GM18507 (cell line): ENCODE data around the gene LARGE1.

Experiments
- DNase-seq: peaks from one replicate; pipeline ENCODE4 v3.0.0; 2011; ENCODE audit warnings: low read depth; ENCODE audit not compliant: insufficient read length; ENCODE audit errors: extremely low spot score
- FAIRE-seq: peaks from 2 replicates; lab custom pipeline; 2011; peaks lifted over from hg19 to GRCh38; lab: Jason Lieb, UNC

LARGE1 gene

GRCh38 chr22:33653532-33654063 is 266.7 kb downstream of the LARGE1 start:
- DNase-seq (no peak), FAIRE-seq (no peak)

DNA sequence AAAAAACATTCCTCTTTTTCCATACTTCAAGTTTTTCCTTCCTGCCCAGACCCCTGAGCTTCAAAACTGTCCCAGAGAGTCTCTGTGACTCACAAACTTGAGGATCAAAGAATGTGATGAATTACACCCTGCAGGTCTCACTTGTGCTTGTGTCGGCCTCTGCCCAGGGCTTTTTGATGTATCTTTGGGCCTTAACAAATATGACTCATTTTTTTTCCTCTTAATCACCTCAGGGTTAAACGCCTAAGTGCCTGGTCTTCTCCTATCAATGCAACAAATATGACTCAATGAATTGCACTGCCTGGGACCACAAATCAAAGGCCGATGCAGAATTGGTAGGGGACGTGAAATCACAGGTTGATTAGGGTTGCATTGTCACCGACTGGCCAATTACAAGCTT is 267.7 kb downstream of the LARGE1 start:
- FAIRE-seq (no peak), DNase-seq (no peak)

DNA sequence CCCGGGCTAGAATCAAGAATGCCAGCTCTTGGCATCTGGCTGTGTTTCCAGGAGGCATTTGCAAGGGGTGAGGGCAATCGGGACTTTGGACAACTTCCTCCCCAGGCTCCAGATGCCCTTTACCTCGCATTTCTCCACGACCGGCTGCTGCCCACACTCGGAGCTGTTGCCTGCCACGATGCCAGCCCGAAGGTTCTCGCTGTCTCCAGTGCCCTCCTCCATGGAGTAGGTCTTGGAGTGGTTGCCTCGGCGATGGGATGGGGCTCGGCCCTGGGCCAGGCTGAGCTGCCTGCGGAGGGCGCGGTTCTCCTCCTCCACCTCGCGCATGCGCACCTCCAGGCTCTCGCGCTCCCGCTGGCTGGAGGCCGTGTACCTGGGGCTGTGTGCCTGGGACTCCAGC is 270.0 kb downstream of the LARGE1 start:
- FAIRE-seq, result no peak

DNA sequence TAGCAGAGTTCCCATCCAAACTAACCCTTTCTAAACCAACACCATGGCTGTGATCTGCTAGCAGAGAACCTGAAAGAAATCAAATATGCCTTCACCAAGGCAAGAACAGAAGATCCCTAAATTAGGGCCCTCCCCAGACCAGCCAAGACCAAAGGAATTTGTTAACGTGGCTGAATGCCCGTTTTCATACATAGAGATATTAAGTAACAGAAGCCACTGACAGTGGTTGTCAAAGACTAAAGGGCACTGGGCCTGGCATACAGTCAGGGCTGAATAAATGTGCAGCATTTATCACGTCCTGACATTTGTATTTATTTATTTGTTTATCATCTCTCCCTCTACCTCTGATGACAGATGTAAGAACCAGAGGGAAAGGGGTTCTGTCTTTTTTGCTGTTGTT is 271.8 kb downstream of the LARGE1 start:
- FAIRE-seq, result no peak

More for the DNA sequence above, 270.0 kb downstream of the LARGE1 start:
- no peak for DNase-seq

DNA sequence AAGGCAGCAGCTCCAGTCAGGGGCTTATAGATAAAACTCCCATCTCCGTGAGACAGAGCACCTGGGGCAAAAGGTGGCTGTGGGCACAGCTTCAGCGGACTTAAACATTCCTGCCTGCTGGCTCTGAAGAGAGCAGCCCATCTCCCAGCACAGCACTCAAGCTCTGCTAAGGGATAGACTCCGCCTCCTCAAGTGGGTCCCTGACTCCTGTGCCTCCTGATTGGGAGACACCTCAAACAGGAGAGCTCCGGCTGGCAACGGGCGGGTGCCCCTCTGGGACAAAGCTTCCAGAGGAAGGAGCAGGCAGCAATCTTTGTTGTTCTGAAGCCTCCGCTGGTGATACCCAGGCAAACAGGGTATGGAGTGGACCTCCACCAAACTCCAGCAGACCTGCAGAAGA is 279.4 kb downstream of the LARGE1 start:
- FAIRE-seq, result no peak
- DNase-seq, result no peak

More for the DNA sequence above, 271.8 kb downstream of the LARGE1 start:
- DNase-seq, result no peak

DNA sequence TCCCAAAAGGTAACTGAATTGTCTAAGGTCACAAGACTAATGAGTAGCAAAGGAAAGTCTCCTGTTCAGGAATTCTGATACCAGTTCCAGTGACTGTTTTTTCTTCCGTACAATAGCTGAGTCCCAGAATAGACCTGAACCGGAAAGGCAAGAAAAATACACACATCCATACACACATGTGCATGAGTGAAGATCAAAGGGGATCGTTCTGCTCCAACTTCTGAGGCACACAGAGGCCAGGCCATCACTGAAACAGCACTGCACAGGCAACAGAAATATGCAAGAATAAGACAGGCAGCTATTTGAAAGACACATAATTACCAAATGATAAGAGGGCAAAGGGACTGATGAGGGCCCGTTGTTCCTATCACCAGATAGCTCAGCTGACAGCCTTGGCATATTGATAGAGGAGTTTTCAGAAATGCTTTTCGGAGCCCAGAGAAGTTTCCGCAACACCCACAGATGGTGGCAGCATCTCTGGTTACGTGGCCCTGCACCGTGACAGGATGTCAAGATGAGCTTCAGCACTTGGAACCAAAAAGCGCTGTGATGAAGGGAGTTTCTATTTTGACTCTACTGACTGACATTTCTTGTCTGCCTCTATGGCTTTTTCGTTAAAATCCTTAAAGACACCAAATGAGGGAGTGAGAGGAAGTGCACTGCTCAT is 280.6 kb downstream of the LARGE1 start:
- FAIRE-seq (no peak), DNase-seq (no peak)

GRCh38 chr22:33635766-33636165 is 284.5 kb downstream of the LARGE1 start:
- DNase-seq (no peak), FAIRE-seq (no peak)

- FAIRE-seq (no peak), DNase-seq (no peak)
Measured at GRCh38 chr22:33631777-33632176, 288.5 kb downstream of the LARGE1 start.

GRCh38 chr22:33625959-33626358 is 294.3 kb downstream of the LARGE1 start:
- no peak for FAIRE-seq
- DNase-seq, result no peak

GRCh38 chr22:33620085-33620484 is 300.2 kb downstream of the LARGE1 start:
- DNase-seq, result no peak
- no peak for FAIRE-seq

DNA sequence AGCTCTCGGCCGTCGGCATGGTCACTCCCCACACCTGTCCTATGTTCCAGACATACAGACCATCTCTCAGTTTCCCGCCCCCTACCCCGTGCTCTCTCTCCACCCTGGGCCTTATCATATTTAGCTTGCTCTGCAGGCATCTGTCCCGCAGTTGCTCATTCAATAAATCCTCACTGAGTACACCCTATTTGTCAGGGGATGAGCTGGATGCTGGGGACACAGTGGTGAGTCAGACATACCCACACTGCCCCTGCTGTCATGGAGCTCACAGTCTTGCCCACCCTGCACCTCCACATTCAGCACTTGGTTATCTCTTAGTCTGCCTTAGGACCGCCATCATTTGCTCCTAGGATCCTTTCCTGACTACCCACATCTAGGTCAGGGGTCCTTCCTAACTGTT is 313.8 kb downstream of the LARGE1 start:
- no peak for FAIRE-seq
- no peak for DNase-seq

DNA sequence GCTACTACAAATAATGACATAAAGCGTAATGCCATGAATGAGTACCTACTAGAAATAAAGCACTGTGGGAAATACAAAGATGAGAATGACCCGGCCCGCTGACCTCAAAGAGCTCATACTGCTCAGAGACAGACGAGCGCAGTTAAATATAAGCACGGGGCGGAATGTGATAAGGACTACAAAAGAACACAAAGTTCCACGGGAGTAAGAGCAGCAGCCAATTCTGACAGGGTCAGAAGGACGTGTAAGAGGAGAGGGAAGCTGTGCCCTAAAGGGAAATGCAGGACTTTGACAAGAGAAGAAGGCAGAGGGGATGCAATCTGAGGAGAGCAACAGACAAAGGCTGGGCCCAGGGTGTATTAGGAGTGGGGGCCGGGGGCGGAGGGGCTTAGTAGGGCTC is 314.6 kb downstream of the LARGE1 start:
- no peak for FAIRE-seq
- DNase-seq, result no peak

DNA sequence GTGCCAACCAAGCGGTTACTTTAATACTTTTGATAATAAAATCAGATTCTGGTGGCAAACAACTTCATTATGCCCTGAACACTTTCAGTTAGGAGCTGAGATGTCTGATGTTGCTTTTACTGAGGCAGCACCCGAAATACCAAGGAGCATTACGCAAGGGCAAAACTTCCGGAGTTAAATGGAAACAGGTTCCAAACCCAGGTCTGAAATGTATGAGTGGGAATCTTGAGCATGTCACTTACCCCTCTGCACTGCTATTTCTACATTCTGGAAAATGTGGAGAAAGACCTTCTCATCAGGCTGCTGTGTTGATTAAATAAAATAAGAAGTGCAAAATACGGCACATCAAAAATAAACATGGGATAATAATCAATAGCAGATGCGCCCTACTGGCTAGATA is 315.1 kb downstream of the LARGE1 start:
- no peak for FAIRE-seq
- no peak for DNase-seq

GRCh38 chr22:33601062-33601461 is 319.2 kb downstream of the LARGE1 start:
- no peak for DNase-seq
- no peak for FAIRE-seq

DNA sequence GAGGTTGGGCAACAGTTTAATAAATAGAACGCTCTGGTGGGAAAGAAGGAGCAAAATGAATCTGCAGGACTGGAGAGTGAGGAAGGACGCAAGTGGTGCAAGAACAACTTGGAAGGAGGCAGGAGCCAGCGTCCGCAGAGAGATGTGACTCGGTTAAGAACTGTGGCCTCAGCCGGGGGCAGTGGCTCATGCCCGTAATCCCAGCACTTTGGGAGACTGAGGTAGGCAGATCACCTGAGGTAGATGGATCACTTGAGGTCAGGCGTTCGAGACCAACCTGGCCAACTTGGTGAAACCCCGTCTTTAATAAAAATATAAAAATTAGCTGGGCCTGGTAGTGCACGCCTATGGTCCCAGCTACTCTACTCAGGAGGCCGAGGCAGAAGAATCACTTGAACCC is 319.7 kb downstream of the LARGE1 start:
- DNase-seq, result no peak
- no peak for FAIRE-seq

GRCh38 chr22:33600113-33600512 is 320.2 kb downstream of the LARGE1 start:
- FAIRE-seq (no peak), DNase-seq (no peak)

- DNase-seq, result no peak
- no peak for FAIRE-seq
Measured at GRCh38 chr22:33599596-33599995, 320.7 kb downstream of the LARGE1 start.

DNA sequence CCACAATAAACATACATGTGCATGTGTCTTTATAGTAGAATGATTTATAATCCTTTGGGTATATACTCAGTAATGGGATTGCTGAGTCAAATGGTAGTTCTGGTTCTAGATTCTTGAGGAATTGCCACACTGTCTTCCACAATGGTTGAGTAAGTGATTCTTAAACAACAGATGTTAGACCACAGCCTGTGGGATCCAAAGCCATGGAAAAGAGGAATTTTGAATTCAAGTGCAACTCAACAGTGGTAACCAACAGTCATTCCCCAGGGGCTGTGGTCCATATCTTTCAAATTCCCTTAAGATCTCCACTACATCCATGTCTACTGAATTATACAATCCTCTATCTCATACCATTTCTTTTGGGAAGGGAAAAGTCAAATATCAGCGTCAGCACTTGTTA is 321.5 kb downstream of the LARGE1 start:
- DNase-seq (no peak), FAIRE-seq (no peak)

- DNase-seq (no peak), FAIRE-seq (no peak)
Measured at GRCh38 chr22:33597274-33597985, 322.8 kb downstream of the LARGE1 start.

- DNase-seq (no peak), FAIRE-seq (no peak)
Measured at GRCh38 chr22:33593818-33594217, 326.5 kb downstream of the LARGE1 start.

- FAIRE-seq, result no peak
- DNase-seq, result no peak
Measured at GRCh38 chr22:33591946-33592345, 328.3 kb downstream of the LARGE1 start.
